ENCODE measurements around the gene KCNQ2. TPM values are rescaled to one million over a fixed set of nuclear protein-coding genes. Genes with fewer than 3 reads are reported as not detected.

The KCNQ2 gene
- total RNA-seq, 1 donor from 2014 or later, result 14.6 TPM

DNA sequence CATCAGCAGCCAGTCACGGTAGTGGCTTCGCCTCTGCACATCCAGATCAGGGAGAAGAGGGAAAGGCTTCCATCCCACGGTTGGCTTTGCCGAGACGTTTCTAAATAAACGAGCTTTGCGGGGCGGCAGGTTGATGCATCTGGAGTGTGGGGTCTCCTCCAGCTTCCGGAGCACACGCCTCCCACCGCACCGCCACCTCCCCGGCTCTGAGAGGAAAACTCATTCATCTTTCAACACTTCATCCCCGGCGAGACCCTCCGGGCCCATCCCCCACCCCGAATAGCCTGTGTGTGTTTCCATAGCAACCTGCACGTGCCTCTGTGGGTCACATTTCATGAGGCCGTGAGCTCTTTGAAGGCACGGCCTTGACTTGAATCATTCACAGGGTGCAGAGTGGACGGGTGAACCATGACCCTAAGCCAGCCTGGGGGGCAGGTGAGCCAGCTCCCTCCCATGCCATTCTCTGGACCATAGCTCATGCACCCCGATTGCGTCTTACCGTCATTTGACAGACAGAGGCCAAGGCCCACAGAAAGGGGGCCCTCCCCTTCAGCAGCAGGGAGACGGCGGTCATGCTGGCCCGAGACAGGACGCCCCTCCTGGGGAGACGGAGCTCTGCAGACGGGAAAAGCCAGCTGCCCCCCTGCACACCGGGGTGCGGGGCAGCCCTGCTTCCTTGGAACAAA lies 95.1 kb downstream of the KCNQ2 start:
- H3K4me3 Mint-ChIP-seq (ENCODE audit: low read depth), result peak overlapping the region; percentile 19
- no peaks in the 10 kb centered on the region for H3K9me3 Mint-ChIP-seq (ENCODE audit: low read depth)
- H3K27ac Mint-ChIP-seq, result peak overlapping the region; percentile 77
- H3K36me3 Mint-ChIP-seq (ENCODE audit: insufficient read depth), result no peaks in the 10 kb centered on the region
- no peaks in the 10 kb centered on the region for H3K27me3 Mint-ChIP-seq
- H3K4me1 Mint-ChIP-seq (ENCODE audit: low read depth), result peaks cover 15% of the 10 kb centered on the region
- DNase-seq (ENCODE audit: low spot score, unreplicated experiment), result peak; percentile 48
- TF ChIP-seq, protein P1, sequence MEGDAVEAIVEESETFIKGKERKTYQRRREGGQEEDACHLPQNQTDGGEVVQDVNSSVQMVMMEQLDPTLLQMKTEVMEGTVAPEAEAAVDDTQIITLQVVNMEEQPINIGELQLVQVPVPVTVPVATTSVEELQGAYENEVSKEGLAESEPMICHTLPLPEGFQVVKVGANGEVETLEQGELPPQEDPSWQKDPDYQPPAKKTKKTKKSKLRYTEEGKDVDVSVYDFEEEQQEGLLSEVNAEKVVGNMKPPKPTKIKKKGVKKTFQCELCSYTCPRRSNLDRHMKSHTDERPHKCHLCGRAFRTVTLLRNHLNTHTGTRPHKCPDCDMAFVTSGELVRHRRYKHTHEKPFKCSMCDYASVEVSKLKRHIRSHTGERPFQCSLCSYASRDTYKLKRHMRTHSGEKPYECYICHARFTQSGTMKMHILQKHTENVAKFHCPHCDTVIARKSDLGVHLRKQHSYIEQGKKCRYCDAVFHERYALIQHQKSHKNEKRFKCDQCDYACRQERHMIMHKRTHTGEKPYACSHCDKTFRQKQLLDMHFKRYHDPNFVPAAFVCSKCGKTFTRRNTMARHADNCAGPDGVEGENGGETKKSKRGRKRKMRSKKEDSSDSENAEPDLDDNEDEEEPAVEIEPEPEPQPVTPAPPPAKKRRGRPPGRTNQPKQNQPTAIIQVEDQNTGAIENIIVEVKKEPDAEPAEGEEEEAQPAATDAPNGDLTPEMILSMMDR (IDR thresholded peaks at IDR 0.05; ENCODE audit: unreplicated experiment), result no peak

DNA sequence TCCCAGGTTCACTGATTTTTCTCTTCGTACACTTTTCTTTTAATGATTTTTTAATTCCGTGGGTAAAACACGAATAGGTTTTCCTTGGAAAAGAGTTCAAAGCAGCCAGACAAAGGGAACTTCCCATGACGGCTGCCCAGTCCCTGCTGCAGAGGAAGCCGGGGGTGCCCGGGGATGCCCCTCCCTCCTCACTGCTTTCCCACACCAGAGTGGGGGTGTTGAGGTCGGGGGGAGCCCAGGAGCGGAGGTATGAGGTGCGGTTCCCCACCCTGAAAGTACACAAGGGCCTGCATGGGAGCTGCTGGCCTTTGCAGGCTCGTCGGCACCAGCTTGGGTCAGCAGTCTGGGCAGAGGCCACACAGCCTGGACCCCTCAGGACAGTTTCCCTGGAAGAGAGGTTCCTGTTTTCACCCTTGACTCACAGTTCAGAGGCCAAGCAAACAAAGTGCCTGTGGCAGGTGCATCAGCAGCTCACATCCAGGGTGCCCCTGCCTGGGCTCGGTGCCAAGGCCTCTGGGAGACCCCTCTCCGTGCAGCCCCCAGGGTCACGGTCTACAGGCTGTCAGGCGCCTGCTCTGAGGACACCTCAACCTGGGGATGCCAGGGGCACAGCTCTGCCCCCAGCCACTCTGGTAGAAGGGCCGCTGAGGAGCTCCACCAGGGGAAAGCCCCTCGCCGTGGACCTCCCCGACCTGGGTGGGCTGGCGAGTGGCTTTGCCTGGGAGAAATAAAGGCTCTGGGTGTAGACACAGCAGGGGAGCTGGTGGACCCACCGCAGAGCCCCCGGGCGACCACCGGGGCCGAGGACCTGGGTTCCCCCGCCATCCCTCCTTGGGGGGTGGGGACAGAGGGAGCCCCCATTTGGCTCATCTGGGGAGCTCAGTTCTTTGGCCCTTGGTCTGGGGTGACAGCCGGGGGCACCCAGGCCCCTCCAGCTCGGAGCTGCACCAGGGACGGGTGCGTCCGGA lies 95.9 kb downstream of the KCNQ2 start:
- TF ChIP-seq, protein P1 (IDR thresholded peaks at IDR 0.05; ENCODE audit: unreplicated experiment), result no peak
- peaks cover 15% of the 10 kb centered on the region for H3K4me1 Mint-ChIP-seq (ENCODE audit: low read depth)

DNA sequence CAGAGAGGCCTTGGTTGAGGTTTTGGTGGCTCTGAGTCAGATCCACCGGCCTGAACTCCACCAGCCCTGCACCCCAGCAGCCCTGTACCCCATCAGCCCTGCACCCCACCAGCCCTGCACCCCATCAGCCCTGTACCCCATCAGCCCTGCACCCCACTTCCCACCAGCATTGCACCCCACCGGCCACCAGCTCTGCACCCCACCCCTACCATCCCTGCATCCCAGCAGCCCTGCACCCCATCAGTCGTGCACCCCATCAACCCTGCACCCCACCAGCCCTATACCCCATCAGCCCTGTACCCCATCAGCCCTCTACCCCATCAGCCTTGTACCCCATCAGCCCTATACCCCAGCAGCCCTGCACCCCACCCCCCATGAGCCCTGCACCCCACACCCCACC lies 97.0 kb downstream of the KCNQ2 start:
- DNase-seq (ENCODE audit: low spot score, unreplicated experiment), result no peak
- H3K27me3 Mint-ChIP-seq, result no peaks in the 10 kb centered on the region
- TF ChIP-seq, protein P1 (IDR thresholded peaks at IDR 0.05; ENCODE audit: unreplicated experiment), result no peak
- H3K4me3 Mint-ChIP-seq (ENCODE audit: low read depth), result no peak overlapping the region
- H3K9me3 Mint-ChIP-seq (ENCODE audit: low read depth), result no peaks in the 10 kb centered on the region
- peaks cover 15% of the 10 kb centered on the region for H3K4me1 Mint-ChIP-seq (ENCODE audit: low read depth)
- H3K27ac Mint-ChIP-seq, result no peak overlapping the region
- no peaks in the 10 kb centered on the region for H3K36me3 Mint-ChIP-seq (ENCODE audit: insufficient read depth)

More for the DNA sequence above, 95.9 kb downstream of the KCNQ2 start:
- H3K27me3 Mint-ChIP-seq, result no peaks in the 10 kb centered on the region
- H3K9me3 Mint-ChIP-seq (ENCODE audit: low read depth), result no peaks in the 10 kb centered on the region
- no peak overlapping the region for H3K4me3 Mint-ChIP-seq (ENCODE audit: low read depth)
- no peak for DNase-seq (ENCODE audit: low spot score, unreplicated experiment)
- H3K36me3 Mint-ChIP-seq (ENCODE audit: insufficient read depth), result no peaks in the 10 kb centered on the region
- H3K27ac Mint-ChIP-seq, result no peak overlapping the region

DNA sequence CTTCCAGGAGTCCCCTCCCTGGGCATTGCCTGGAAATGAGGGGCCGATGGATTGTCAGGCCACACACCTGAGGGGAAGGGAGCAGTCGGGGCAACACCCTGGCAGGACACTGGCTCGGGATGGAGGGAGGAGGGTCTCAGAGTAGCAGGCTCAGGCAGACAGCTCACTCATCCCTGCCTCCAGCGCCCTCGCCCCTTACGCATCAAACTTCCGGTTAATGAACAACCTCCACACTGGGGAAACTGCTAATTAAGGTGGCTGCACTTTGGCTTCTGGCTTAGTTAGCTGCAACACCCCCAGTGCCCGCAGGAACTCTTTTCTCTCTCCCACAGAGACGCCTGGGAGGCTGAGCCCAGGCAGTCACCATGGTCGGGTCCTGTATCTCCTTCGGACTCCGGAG lies 98.0 kb downstream of the KCNQ2 start:
- no peaks in the 10 kb centered on the region for H3K36me3 Mint-ChIP-seq (ENCODE audit: insufficient read depth)
- no peak overlapping the region for H3K27ac Mint-ChIP-seq
- no peak for DNase-seq (ENCODE audit: low spot score, unreplicated experiment)
- H3K4me1 Mint-ChIP-seq (ENCODE audit: low read depth), result peaks cover 15% of the 10 kb centered on the region
- H3K9me3 Mint-ChIP-seq (ENCODE audit: low read depth), result no peaks in the 10 kb centered on the region
- H3K4me3 Mint-ChIP-seq (ENCODE audit: low read depth), result no peak overlapping the region
- no peaks in the 10 kb centered on the region for H3K27me3 Mint-ChIP-seq
- TF ChIP-seq, protein P1 (IDR thresholded peaks at IDR 0.05; ENCODE audit: unreplicated experiment), result no peak

DNA sequence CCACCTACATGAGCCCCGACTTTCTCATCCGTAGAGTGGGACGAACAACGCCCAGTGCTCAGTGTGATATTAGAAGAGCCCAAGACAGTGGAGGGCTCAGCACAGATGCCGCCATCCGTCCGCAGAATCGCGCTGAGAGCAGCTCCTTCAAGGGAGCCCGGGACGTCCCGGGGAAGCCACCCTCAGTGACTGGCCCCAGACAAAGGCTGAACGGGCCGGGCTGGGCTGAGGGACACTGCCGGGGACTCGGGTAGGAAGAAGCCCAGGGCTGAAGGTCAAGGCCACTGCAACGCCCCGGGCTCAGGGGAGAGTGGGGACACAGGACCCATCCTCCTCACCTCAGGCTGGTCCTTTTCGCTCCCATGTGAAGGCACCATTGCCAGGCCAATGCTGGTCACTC lies 98.5 kb downstream of the KCNQ2 start:
- DNase-seq (ENCODE audit: low spot score, unreplicated experiment), result no peak
- TF ChIP-seq, protein P1 (IDR thresholded peaks at IDR 0.05; ENCODE audit: unreplicated experiment), result no peak
- Mint-ChIP-seq H3K27ac (no peak overlapping the region), H3K4me3 (ENCODE audit: low read depth) (no peak overlapping the region), H3K27me3 (no peaks in the 10 kb centered on the region), H3K4me1 (ENCODE audit: low read depth) (peaks cover 15% of the 10 kb centered on the region), H3K36me3 (ENCODE audit: insufficient read depth) (no peaks in the 10 kb centered on the region), H3K9me3 (ENCODE audit: low read depth) (no peaks in the 10 kb centered on the region)
